GM18868 (cell line): ENCODE results near the gene RNF152.
A peak's percentile ranks its signal among the peaks of the same experiment; 100 is the strongest.

Source experiments
- ATAC-seq: cut with Tn5 transposase; IDR thresholded peaks from one replicate; pipeline ENCODE4 v1.9.1; 2021; ENCODE audit warnings: mild to moderate bottlenecking, moderate library complexity; ENCODE audit not compliant: unreplicated experiment

RNF152 gene

GRCh38 chr18:61892683-61893308, at the start of gene RNF152:
TSS of gene RNF152 (minus strand) at chr18:61893007. CDS start at chr18:61816463, 76,544 bp downstream.
- ATAC-seq = no peak

GRCh38 chr18:61941948-61942471, 49.2 kb upstream of the RNF152 start:
- no peak for ATAC-seq

- ATAC-seq = no peak
Measured at GRCh38 chr18:61939046-61939674, 46.4 kb upstream of the RNF152 start.

GRCh38 chr18:61935362-61935761, 42.6 kb upstream of the RNF152 start:
- ATAC-seq = no peak

- no peak for ATAC-seq
Measured at GRCh38 chr18:61931654-61932379, 39.0 kb upstream of the RNF152 start.

GRCh38 chr18:61929881-61930640, 37.3 kb upstream of the RNF152 start:
- ATAC-seq = no peak

GRCh38 chr18:61926532-61926931, 33.7 kb upstream of the RNF152 start:
- ATAC-seq = no peak

- peak; percentile 57 for ATAC-seq
Measured at GRCh38 chr18:61924550-61924949, 31.7 kb upstream of the RNF152 start.

- ATAC-seq = no peak
Measured at GRCh38 chr18:61922435-61922834, 29.6 kb upstream of the RNF152 start.

GRCh38 chr18:61921621-61922235, 28.9 kb upstream of the RNF152 start:
- ATAC-seq = no peak

- ATAC-seq = no peak
Measured at GRCh38 chr18:61917818-61918217, 25.0 kb upstream of the RNF152 start.

GRCh38 chr18:61912476-61912875, 19.7 kb upstream of the RNF152 start:
- no peak for ATAC-seq

- no peak for ATAC-seq
Measured at GRCh38 chr18:61910101-61910500, 17.3 kb upstream of the RNF152 start.

- no peak for ATAC-seq
Measured at GRCh38 chr18:61908661-61909060, 15.9 kb upstream of the RNF152 start.

- peak; percentile 98 for ATAC-seq
Measured at GRCh38 chr18:61901323-61901986, 8.6 kb upstream of the RNF152 start.

GRCh38 chr18:61900504-61901281, 7.9 kb upstream of the RNF152 start:
- no peak for ATAC-seq

- ATAC-seq = no peak
Measured at GRCh38 chr18:61898640-61899101, 5.9 kb upstream of the RNF152 start.

GRCh38 chr18:61896757-61897156, 4.0 kb upstream of the RNF152 start:
- no peak for ATAC-seq

GRCh38 chr18:61896118-61896517, 3.3 kb upstream of the RNF152 start:
- ATAC-seq = no peak
